GM21447 (cell line): ENCODE results near the gene HCN3.
"Not testable (repeated sequence)": the region's sequence is repeated elsewhere in the genome, so short reads cannot be mapped to it uniquely, and the experiment has no call there.

ENCODE experiments used
- ATAC-seq: cut with Tn5 transposase; IDR thresholded peaks from one replicate; pipeline ENCODE4 v1.9.1; 2021; ENCODE audit not compliant: unreplicated experiment

HCN3 gene

DNA sequence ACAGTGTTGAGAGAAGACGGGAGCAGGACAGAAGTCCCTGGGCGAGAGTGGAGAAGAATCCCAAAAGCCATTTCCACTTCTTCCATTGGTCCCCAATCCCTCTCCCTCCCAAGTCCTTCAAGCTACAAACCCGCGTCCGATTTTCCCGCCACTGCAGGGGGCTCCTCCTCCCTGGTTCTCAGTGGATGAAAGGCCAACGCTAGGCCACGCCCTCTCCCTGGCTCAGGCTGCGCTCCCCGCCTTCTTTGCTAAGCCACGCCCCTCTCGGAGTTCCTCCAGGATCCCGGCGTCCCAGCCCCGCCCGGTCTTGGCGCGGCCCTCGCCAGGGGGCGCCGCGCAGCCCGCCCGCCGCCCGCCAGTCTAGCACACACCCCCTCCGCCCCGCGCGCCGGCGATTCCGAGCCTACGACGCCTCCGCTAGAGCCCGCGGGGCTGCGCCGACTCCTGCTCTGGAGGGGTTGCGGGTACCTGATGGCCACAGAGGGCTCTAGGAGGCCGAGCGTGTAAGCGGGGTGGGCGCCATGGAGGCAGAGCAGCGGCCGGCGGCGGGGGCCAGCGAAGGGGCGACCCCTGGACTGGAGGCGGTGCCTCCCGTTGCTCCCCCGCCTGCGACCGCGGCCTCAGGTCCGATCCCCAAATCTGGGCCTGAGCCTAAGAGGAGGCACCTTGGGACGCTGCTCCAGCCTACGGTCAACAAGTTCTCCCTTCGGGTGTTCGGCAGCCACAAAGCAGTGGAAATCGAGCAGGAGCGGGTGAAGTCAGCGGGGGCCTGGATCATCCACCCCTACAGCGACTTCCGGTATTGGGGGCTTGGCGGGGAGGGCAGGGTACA is at the start of gene HCN3:
Gene HCN3, plus strand, starts transcription at position 394 of the 832 bp plus-strand sequence. Its CDS starts 128 bp downstream, at position 522.
- ATAC-seq, result peak; percentile 70

DNA sequence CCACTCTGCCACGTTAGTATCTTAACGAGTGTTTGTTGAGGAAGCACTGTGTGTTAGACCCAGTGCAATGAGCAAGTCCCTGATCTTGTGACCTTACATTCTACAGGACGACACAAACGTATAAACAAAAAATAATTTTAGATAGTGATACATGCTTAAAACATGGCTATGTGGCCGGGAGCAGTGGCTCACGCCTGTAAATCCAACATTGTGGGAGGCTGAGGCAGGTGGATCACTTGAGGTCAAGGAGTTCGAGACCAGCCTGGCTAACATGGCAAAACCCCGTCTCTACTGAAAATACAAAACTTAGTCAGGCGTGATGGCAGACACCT is 49.2 kb upstream of the HCN3 start:
- ATAC-seq, result no peak

DNA sequence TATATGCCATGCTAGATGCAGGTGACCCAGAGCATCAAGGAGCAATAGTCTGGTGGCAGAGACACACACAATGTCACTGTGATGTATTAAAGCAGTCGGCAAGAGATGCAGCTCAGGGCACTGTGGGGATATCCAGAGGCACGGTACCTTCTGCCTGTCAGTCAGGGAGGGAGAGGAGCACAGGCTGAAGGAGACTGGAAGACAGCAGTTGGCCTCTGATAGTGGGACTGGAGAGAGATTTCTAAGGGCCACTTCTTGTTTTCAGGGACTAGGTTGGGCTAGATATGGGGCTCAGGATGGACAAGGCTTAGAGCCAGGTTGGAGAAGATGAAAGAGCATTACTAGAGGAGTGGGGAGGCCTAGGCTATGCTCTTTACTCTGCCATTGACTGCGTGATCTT is 46.0 kb upstream of the HCN3 start:
- ATAC-seq, result not testable (repeated sequence)

DNA sequence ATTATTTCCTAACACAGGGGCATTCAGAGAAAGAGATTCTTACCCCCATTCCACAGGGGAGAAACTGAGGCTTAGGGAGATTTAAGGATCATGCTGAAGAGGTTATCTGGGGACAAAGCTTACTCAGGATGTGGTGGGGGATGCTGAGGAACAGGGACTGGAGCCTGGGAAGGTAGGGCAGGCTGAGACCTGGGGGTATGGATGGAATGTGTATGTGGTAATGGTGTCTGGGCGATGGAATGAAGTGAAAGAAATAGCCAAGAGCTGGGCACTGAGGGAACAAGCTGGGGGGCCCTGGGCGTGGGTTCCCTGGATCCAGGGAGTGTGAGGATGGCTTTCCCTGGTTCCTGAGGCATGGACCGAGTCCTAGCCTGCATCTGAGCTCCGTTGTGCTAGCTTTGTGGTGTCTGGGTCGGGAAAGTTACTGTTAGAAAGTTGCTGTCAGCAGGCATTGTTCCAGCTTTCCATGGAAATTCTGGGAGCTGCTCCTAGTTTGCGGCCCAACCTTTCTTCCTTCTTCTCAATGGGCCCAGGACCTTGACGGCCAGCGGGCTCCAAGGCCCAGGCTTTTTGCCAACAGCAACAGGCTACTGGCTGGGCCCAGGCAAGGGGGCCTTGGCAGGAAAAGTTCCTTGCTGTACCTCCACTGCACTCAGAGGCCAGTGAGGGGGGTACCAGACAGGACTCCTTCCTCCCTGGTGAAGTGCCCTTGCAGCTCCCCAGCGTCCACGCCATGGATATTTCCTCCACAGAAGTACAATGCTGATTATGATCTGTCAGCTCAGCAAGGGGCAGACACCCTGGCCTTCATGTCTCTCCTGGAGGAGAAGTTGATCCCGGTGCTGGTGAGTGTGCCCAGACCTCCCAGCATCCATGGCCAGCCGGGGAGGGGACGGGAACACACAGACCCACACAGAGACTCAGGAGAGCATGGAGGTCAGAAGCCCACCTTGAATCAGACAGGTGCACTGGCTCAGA is 45.0 kb upstream of the HCN3 start:
- ATAC-seq, result not testable (repeated sequence)

DNA sequence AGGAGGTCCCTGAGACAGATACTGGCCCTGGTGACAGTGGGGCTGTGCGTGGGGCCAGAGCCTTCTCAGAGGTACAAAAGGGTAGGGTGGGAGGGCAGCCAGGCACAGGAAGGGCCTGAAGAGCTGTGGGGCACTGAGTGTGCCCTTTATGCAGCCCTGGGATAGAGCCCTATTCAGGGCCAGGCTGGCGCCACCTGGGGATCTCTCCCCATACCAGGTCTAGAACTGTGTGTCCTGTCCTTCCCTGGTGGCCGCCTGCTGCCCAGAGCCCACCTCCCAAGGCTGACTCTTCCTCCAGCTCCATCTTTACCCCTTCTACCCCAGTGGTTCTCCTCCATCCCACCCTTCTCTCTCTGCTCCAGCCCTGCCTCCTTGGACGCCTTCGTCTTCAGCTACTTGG is 43.8 kb upstream of the HCN3 start:
- not testable (repeated sequence) for ATAC-seq

DNA sequence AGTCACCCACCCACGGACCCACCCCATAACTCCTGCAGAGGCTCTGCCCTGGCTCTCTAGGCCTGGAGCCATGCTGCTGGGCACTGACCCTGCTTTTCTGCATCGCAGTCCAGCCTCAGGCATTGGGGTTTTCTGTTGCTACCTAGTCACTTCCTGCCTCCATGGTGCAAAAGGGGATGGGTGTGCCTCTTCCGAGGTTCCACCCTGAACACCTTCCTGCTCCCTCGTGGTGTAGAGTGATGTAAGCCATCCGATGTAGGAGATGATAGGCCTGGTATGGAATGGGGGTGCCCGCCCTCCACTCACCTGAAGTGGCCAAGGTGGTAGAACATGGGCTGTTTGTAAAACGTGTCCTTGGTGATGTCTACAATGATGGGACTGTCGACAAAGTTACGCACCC is 41.9 kb upstream of the HCN3 start:
- ATAC-seq, result not testable (repeated sequence)

DNA sequence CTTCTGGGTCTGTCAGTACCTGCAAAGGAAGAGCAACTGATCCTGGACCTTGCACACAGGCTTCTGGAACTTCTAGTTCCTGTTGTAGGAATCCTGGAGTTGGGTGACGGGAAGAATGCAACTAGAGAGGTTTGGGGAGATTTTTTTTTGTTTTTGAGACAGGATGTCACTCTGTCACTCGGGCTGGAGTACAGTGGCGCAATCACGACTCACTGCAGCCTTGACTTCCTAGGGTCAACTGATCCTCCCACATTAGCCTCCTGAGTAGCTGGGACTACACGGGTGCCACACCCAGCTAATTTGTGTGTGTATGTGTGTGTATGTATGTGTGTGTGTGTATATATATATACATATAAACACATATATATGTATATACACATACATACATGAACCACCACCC is 40.8 kb upstream of the HCN3 start:
- no peak for ATAC-seq

DNA sequence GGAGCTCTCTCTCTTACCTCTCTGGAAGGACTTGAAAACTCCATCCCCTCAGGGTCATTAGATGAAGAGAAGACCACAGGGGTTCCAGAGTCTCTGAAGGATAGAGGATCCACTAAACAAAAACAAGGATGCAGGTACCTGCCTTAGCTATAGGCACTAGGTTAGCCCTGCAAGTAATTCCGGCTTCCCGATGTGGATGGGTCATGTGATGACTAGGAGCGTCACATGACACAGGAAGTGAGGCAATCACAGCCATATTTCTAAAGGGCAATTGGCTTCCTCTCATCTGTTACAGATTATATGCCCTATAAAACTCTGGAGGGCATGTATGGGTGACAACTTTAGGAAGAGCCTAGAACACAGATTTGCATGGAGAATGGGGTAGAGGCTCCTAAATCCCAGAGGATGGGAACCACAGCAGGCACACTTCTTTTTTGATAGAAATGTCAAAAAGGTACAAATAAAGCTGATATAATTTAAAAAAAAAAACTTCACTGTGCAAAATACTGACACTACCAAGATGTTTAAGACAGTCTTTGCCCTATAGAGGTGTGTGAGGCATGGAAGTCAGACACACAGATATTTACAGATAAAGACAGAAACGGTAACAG is 36.1 kb upstream of the HCN3 start:
- ATAC-seq, result no peak

DNA sequence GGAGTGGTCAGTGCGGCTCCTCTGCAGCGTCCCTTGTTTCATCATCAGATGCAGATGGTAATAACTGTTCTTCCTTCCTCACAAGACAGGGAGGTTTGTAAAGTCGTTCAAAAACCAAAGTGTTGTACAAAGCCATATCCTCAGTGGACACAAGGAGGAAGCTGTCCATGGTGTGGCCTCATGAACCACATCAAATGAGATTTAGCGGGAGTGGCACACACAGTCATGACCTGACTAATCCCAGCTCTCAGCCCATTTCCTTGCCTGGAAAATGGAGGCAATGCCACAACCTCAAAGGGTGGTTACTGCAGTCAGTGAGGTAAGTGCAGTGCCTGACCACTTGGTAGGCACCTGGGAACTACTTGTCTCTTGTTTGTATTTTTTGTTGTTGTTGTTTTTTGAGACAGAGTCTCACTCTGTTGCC is 35.4 kb upstream of the HCN3 start:
- no peak for ATAC-seq

DNA sequence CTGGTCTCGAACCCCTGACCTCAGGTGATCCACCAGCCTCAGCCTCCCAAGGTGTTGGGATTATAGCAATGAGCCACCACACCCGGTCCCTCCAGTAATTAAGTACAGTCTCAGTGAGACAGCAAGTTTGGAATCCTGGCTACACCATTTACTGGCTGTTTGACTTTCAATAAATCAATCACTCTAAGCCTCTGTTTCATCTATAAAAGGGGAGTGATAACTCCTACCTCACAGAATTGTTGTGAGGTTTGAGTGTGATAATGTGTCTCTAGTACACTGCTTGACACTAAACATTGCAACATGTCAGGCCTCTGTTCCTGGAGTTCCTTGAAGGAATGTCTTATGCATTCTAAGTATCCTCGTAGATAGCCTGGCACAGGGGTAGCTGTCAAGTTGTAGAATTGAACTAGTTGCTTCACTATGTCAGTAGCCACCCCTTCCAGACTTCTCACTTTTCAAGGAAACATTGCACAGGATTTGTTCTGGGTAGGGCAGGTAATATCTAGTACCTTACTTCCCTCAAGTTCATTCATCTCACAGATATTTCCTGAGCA is 34.4 kb upstream of the HCN3 start:
- ATAC-seq, result no peak

DNA sequence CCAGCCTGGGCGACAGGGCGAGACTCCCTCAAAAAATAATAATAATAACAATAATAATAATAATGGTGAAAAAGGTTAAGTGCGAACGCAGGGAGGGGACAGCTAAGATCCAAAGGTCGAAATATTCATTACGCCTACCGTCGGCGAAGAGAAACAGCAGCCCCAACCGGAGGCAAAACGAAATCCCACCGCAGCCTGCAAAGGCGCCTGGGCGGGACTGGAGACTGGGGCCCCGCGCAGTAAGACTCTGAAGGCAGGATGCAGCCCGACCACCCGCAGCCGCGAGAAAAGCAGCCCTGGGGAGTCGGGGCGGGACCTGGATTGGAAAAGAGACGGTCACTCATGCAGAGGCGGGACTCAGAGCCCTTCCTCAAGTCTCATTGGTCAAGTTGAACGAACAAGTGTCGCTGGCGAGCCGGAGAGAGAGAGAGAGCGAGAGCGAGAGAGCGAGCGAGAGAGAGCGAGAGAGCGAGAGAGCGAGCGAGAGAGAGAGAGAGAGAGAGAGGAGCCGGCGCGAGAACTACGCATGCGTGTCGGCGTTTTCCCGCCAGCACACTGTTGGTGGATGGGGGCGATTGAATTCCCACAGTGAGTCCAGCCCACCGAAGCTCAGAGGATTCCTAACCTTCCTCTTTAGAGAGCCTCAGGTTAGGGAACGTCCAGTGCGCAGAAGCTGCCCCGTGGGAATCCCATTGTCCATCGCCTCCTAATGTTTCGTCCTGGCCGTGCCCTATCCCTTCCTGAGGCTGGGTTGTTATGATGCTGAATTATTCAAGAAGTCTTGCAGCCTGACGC is 32.7 kb upstream of the HCN3 start:
- ATAC-seq, result peak; percentile 81

DNA sequence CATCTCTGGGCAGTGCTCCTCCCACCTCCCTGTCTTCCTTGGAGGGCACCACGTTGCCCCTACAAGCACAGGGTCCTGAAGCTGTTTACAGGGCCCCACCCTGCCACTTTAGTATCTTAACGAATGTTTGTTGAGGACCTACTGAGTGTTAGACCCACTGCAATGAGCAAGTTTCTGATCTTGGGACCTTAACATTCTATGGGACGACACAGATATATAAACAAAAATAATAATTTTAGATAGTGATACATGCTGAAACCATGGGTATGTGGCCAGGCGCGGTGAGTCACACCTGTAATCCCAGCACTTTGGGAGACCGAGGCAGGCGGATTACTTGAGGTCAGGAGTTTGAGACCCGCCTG is 32.1 kb upstream of the HCN3 start:
- ATAC-seq, result no peak

DNA sequence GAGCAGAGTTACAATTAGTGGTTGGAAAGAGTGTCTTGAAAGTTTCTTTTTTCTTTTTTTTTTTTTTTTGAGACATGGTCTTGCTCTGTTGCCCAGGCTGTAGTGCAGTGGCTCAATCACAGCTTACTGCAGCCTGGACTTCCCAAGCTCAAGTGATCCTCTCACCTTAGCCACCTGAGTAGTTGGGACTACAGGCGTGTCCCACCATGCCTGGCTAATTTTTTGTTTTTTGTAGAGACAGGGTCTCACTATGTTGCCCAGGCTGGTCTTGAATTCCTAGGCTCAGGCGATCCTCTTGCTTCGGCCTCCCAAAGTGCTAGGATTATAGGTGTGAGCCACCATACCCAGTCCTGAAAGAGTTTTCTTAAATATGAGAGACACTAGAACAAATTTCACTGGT is 30.5 kb upstream of the HCN3 start:
- ATAC-seq, result not testable (repeated sequence)

DNA sequence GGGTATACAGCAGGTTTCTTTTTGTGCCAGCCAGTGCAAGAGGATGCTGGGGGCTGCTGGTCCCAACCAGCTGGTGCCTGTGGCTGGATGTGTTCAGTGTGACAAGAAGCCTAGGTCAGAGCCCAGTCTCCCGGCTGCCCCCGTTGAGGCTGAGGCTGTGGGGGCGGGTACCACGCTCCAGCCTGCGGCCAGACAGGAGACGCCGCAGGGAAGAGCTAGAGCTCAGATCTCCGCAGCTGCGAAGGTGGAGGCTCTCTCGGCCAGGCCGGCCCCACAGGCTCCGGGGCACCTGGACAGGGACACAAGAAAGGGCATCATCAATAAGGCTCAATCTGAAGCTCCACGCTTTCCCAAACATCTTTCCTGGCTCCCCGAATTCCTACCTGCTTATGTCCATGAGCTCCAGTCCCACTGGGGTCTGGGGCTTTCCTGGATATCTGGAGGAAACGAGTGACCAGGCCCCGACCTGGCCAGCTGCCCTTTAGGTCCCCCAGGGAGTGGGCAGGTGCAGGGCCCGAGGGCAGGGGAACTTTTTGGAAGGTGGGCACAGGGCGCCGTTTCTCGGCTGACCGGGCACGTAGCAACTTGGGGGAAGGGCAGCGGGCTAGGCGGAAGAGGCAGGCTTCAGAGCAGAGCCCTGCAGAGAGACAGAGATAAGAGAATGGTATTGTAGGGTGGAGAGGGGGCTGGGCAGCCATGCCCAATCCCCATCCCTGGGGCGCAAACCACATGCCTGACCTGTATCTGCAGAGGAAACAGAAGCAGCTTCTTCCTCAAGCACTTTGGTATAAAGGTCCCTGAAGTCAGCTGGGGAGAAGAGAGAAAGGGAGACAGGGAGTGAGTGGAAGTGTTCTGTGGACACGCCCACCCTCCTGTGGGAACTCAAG is 29.4 kb upstream of the HCN3 start:
- ATAC-seq, result no peak

DNA sequence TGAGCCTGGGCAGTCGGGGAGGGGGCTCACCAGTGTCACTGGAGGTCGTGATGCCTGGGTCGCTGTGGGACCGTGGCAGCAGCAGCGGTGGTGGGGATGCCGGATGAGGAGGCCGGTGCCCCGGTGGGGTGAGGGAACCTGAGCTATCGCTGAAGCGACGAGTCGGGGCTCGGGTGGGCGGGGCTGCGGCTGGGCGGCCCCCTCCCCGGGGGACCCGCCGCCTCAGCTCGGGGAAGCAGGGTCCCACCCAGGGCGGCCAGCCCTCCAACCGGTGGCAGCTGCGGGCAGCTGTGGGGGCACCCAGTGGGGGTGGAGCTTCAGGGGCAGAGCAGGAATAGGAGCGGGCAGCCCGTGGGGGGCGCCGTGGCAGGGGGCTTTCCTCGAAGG is 27.0 kb upstream of the HCN3 start:
- peak; percentile 2 for ATAC-seq

DNA sequence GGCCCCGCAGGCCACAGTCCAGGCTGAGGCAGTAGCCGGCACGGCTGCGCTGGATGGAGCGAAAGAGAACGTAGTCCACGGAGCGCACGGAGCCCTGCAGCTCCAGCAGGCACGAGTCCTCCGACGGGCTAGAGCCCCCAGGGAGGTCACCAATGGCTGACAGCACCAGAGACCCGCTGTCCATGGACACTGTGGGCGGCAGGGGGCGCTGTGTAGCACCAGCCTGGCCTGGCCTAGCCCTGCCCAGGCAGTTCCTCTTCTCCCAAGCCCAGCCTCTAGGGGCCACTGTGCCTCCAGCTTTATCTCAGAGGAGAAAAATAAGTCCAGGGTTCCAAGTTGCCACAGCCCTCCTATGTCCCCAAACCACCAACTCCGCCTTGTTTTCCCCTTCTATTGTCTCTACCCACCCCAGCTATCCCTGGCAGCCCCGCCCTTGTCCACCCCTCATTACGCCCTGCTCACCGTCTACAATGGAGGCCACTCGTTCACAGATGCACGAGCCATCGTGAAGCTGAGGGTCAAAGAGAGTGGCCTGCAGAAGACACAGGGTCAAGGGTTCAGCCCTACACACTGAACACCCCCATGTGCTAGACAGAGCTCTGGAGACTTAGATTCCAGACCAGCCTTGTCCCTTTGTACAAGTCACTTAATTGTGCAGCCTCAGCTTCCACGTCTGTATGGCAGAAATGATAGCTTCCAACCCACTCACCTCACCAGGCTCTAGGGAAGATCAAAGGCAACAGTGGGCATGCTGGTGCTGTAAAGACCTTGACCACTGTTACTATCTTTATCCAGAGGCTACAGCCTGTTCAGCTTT is 26.4 kb upstream of the HCN3 start:
- peak; percentile 79 for ATAC-seq

DNA sequence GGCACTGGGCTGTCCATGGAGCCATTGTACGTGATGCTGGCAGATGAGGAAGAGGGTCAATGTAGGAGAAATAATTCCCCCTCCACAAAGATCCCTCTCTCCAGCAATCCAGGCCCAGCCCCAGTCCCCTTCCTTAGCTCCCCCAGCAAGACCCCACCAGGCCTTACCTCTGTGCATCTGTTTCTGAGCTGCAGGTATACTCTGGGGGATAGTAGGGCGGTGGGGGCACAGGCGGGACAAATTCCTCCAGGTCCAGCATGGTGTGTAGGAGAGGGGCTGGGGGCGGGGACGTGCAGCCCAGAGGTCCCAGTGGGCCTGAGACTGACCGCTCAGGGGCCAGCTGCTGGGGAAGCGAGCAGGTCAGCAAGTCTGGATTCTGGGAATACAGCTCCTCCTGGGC is 25.7 kb upstream of the HCN3 start:
- no peak for ATAC-seq

DNA sequence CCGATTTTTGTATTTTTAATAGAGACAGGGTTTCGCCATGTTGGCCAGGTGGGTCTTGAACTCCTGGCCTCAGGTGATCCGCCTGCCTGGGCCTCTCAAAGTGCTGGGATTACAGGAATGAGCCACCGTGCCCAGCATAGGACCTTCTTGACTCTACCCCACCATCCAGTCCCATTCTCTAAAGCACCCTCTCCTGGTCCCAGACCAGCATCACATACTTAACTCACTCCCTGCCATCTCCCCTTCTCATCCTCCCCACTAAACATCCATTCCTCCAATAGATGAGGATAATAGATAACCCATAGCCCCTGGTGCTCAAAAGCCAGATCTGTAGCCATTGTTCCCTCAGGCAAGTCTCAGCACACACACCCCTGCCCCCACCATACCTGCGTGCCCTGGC is 24.1 kb upstream of the HCN3 start:
- no peak for ATAC-seq

DNA sequence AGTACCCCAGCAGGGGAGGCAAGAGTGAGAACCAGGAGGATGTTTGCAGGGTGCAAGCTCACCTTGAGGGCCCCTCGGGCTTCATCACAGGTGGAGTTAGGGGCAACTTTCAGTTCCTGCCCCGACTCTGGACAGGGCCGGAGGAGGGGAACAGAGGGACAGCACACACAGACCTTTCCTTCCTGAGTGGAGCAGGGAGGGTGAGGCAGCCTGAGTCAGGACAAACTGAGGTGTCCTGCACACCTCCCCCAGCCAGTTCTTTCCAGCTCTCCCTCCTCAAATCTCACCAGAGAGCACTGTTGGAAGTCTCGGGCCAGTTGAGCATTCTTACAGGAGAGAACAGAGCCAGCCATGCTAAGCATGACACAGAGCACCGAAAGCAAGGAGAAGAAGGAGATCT is 23.5 kb upstream of the HCN3 start:
- ATAC-seq, result no peak
